HG02981 (cell line): Measurements from ENCODE around the gene TMEM94.
A peak's percentile ranks its signal among the peaks of the same experiment; 100 is the strongest.
"Not testable (repeated sequence)": the region's sequence is repeated elsewhere in the genome, so short reads cannot be mapped to it uniquely, and the experiment has no call there.

Source experiments
- ATAC-seq: cut with Tn5 transposase; IDR thresholded peaks from one replicate; pipeline ENCODE4 v1.9.1; 2021; ENCODE audit warnings: mild to moderate bottlenecking, moderate library complexity; ENCODE audit not compliant: unreplicated experiment

TMEM94 gene

GRCh38 chr17:75445296-75445695, 11.1 kb upstream of the TMEM94 start:
- ATAC-seq: no peak

GRCh38 chr17:75445896-75446295, 10.5 kb upstream of the TMEM94 start:
- ATAC-seq: not testable (repeated sequence)

GRCh38 chr17:75447951-75448856, 8.2 kb upstream of the TMEM94 start:
- no peak for ATAC-seq

GRCh38 chr17:75450270-75450669, 6.2 kb upstream of the TMEM94 start:
- ATAC-seq: no peak

- ATAC-seq: no peak
Measured at GRCh38 chr17:75454193-75454592, 2.2 kb upstream of the TMEM94 start.

- not testable (repeated sequence) for ATAC-seq
Measured at GRCh38 chr17:75454672-75455071, 1.8 kb upstream of the TMEM94 start.

- ATAC-seq: peak; percentile 11
Measured at GRCh38 chr17:75456039-75456416, 407 bp upstream of the TMEM94 start.

- ATAC-seq: no peak
Measured at GRCh38 chr17:75457047-75457654, 716 bp downstream of the TMEM94 start.

- no peak for ATAC-seq
Measured at GRCh38 chr17:75459246-75459589, 2.8 kb downstream of the TMEM94 start.

- ATAC-seq: no peak
Measured at GRCh38 chr17:75459590-75460267, 3.3 kb downstream of the TMEM94 start.

GRCh38 chr17:75460295-75460694, 3.9 kb downstream of the TMEM94 start:
- no peak for ATAC-seq

GRCh38 chr17:75463603-75464002, 7.2 kb downstream of the TMEM94 start:
- no peak for ATAC-seq

- no peak for ATAC-seq
Measured at GRCh38 chr17:75465039-75465438, 8.6 kb downstream of the TMEM94 start.

GRCh38 chr17:75468291-75468754, 11.9 kb downstream of the TMEM94 start:
- ATAC-seq: no peak

- ATAC-seq: no peak
Measured at GRCh38 chr17:75468779-75469373, 12.4 kb downstream of the TMEM94 start.

- no peak for ATAC-seq
Measured at GRCh38 chr17:75471207-75471606, 14.8 kb downstream of the TMEM94 start.

- ATAC-seq: no peak
Measured at GRCh38 chr17:75472119-75472518, 15.7 kb downstream of the TMEM94 start.

- no peak for ATAC-seq
Measured at GRCh38 chr17:75473246-75473645, 16.8 kb downstream of the TMEM94 start.

- no peak for ATAC-seq
Measured at GRCh38 chr17:75474736-75475135, 18.3 kb downstream of the TMEM94 start.

GRCh38 chr17:75475144-75475835, 18.9 kb downstream of the TMEM94 start:
- ATAC-seq: no peak

- no peak for ATAC-seq
Measured at GRCh38 chr17:75475851-75476250, 19.4 kb downstream of the TMEM94 start.
